Transverse colon (tissue), 4 donors: Measurements from ENCODE around the gene ARHGAP22. TPM values are rescaled to one million over a fixed set of nuclear protein-coding genes. Genes with fewer than 3 reads are reported as not detected.

ENCODE experiments used
- DNase-seq: peaks from one replicate; pipeline ENCODE4 v3.0.0-alpha.2; 2019
- H3K27ac ChIP-seq, 4 donors: fragments of 200-600 bp; sonication (generic); 2 replicates each; pipeline ENCODE4 v1.5.1; 2016 to 2018; ENCODE audit warnings: inconsistent platforms in 4 of 4
- H3K27me3 ChIP-seq: fragments of 200-600 bp; sonication (generic); 2 replicates; pipeline ENCODE4 v1.5.1; 2017; ENCODE audit warnings: inconsistent platforms
- H3K36me3 ChIP-seq, 4 donors: fragments of 200-600 bp; sonication (generic); 2 replicates each; pipeline ENCODE4 v1.5.1; 2017 to 2019; ENCODE audit warnings: inconsistent platforms in 4 of 4
- H3K4me1 ChIP-seq, 4 donors: fragments of 200-600 bp; sonication (generic); 2 replicates each; pipeline ENCODE4 v1.5.1; 2017 to 2020; ENCODE audit warnings: inconsistent platforms in 4 of 4
- H3K4me3 ChIP-seq, 4 donors: fragments of 200-600 bp; sonication (generic); 1 replicate in 1 of 4; 2 replicates in 3 of 4; pipeline versions ENCODE4 v1.5.1 to v1.6.1; 2017 to 2019; ENCODE audit warnings: inconsistent platforms in 4 of 4
- H3K9me3 ChIP-seq, 2 donors: fragments of 200-600 bp; sonication (generic); 2 replicates each; pipeline ENCODE4 v1.5.1; 2017 to 2019; ENCODE audit warnings: inconsistent platforms in 2 of 2
- CTCF ChIP-seq, 5 experiments: fragments of 200-600 bp in 3 of 5; fragments of 450-650 bp in 2 of 5; sonication (generic) in 3 of 5; IDR thresholded peaks; 1 replicate in 2 of 5; 2 replicates in 3 of 5; pipeline ENCODE4 v1.5.1; 2016 to 2017; ENCODE audit warnings: antibody characterized with exemption in 5 of 5, inconsistent platforms in 3 of 5, mild to moderate bottlenecking in 2 of 5, moderate library complexity in 1 of 5
- EP300 ChIP-seq: sonication (generic); formaldehyde crosslinking; IDR thresholded peaks from one replicate; pipeline ENCODE4 v1.6.1; 2017; ENCODE audit warnings: antibody characterized with exemption, low read depth
- POLR2A ChIP-seq: fragments of 450-650 bp; IDR thresholded peaks from one replicate; pipeline ENCODE4 v1.6.1; 2016; ENCODE audit warnings: antibody characterized with exemption, mild to moderate bottlenecking, moderate library complexity
- POLR2AphosphoS5 ChIP-seq, 3 donors: sonication (generic); formaldehyde crosslinking; IDR thresholded peaks; one replicate each; pipeline ENCODE4 v1.6.1; 2016; ENCODE audit warnings: antibody characterized with exemption in 3 of 3
- WGBS, 2 donors: methylation state at CpG; one replicate each; pipeline ENCODE4 v1.1.5; 2018; ENCODE audit warnings: low coverage in 1 of 2; 5-methylcytosine and 5-hydroxymethylcytosine counted together
- in situ Hi-C, 4 donors: fragments of 200-750 bp; cut with MboI; loops; one replicate each; pipeline versions ENCODE4 v1.15.0 to v1.15.1; 2017; ENCODE audit warnings: low sequenced_read_pairs in 3 of 4, low pct_ligation_motif_present in 1 of 4, low pct_unique_long_range_greater_than_20kb in 1 of 4
- intact Hi-C: fragments of 100-400 bp; cut with DNase I; formaldehyde crosslinking; loops from one replicate; pipeline ENCODE4 v1.15.1; 2023; ENCODE audit warnings: low total_unique reads
- total RNA-seq, 4 donors: library from RNA; depleted of rRNA; stranded (reverse); fragments of >200 nt; gene quantifications; one replicate each; pipeline ENCODE4 v1.1.0, GENCODE V29; 2016

ARHGAP22 gene
- total RNA-seq, 4 donors from 2014 or later, result 1.4 to 3.4 (median 1.7) TPM; not detected in 1

- peaks cover 11 to 12% of the 10 kb centered on the region in 2 donors for H3K9me3 ChIP-seq
- intact Hi-C loops (no loop called here), in situ Hi-C loops (no loop called here)
- no peak for DNase-seq
- H3K4me1 ChIP-seq, result no peaks in the 10 kb centered on the region
- no peaks in the 10 kb centered on the region for H3K36me3 ChIP-seq
- no peak for TF ChIP-seq EP300
- 85% methylated on average over 1 of the region's 1 CpG; no CpG with 5 or more reads in 1 of the 2 donors for WGBS, 2 donors
- no peak overlapping the region for H3K4me3 ChIP-seq
- no peak overlapping the region for H3K27ac ChIP-seq
- H3K27me3 ChIP-seq, result no peaks in the 10 kb centered on the region
These were observed 93.0 kb downstream of the ARHGAP22 start for GRCh38 chr10:48511875-48512231.

- Histone ChIP-seq H3K36me3 (no peaks in the 10 kb centered on the region), H3K9me3 (peaks cover 11 to 12% of the 10 kb centered on the region in 2 donors), H3K27ac (no peak overlapping the region), H3K27me3 (no peaks in the 10 kb centered on the region), H3K4me3 (no peak overlapping the region), H3K4me1 (no peaks in the 10 kb centered on the region)
- no peak for TF ChIP-seq POLR2AphosphoS5 (IDR thresholded peaks at IDR 0.05)
- TF ChIP-seq EP300, result no peak
- TF ChIP-seq CTCF (IDR thresholded peaks at IDR 0.05), result no peak
- no peak for TF ChIP-seq POLR2A
- 85% methylated on average over 13 of the region's 13 CpGs; no CpG with 5 or more reads in 1 of the 2 donors for WGBS, 2 donors
- no peak for DNase-seq
- in situ Hi-C loops, result no loop called here
- intact Hi-C loops, result no loop called here
These were observed 93.6 kb downstream of the ARHGAP22 start for GRCh38 chr10:48511066-48511874.

GRCh38 chr10:48509974-48510692 is 94.7 kb downstream of the ARHGAP22 start:
- intact Hi-C loops, result no loop called here
- 87 to 90% methylated on average over 2 to 8 of the region's 8 CpGs for WGBS, 2 donors
- TF ChIP-seq POLR2A, result no peak
- TF ChIP-seq EP300, result no peak
- Histone ChIP-seq H3K36me3 (no peaks in the 10 kb centered on the region), H3K27ac (no peak overlapping the region), H3K4me1 (no peaks in the 10 kb centered on the region), H3K27me3 (no peaks in the 10 kb centered on the region), H3K9me3 (peaks cover 11 to 12% of the 10 kb centered on the region in 2 donors), H3K4me3 (no peak overlapping the region)
- DNase-seq, result no peak
- in situ Hi-C loops, result no loop called here

- intact Hi-C loops (no loop called here), in situ Hi-C loops (no loop called here)
- Histone ChIP-seq H3K27ac (no peak overlapping the region), H3K4me3 (no peak overlapping the region), H3K27me3 (no peaks in the 10 kb centered on the region), H3K36me3 (no peaks in the 10 kb centered on the region), H3K9me3 (peaks cover 5 to 6% of the 10 kb centered on the region in 2 donors), H3K4me1 (no peaks in the 10 kb centered on the region)
- no peak for TF ChIP-seq EP300
- TF ChIP-seq CTCF (IDR thresholded peaks at IDR 0.05), result no peak
- 83% methylated on average over 17 of the region's 17 CpGs; no CpG with 5 or more reads in 1 of the 2 donors for WGBS, 2 donors
- no peak for DNase-seq
These were observed 95.8 kb downstream of the ARHGAP22 start for GRCh38 chr10:48508791-48509772.
